Activated naive CD8-positive, alpha-beta T cell treated with anti-CD3 and anti-CD28 coated beads for 36 hours (primary cell): ENCODE measurements around the gene TIE1. TPM values are rescaled to one million over a fixed set of nuclear protein-coding genes. Genes with fewer than 3 reads are reported as not detected.

Experiments used
- total RNA-seq, 2 experiments: library from RNA; stranded (reverse); gene quantifications; one replicate each; pipeline ENCODE4 v1.2.3, GENCODE V29; 2021

The TIE1 gene
- total RNA-seq, 2 experiments from 2014 or later = 0.14 to 0.49 TPM

Other genes starting within 250 kb of the TIE1 start
- 100 to 1,000 TPM; 164 to 167 TPM for gene EBNA1BP2, start 128.7 kb upstream of the TIE1 start, total RNA-seq
- under 1 TPM; 0.32 to 0.35 TPM for gene CFAP57, start 128.7 kb upstream of the TIE1 start, total RNA-seq
- gene TMEM125, start 31.0 kb upstream of the TIE1 start, total RNA-seq = under 1 TPM in 1 of 2 experiments, not detected in 1; 0.30 TPM
- gene C1orf210, start 15.4 kb upstream of the TIE1 start, total RNA-seq = not detected
- gene MPL, start 36.8 kb downstream of the TIE1 start, total RNA-seq = not detected
- 100 to 1,000 TPM; 182 to 184 TPM for gene CDC20, start 58.0 kb downstream of the TIE1 start, total RNA-seq
- 10 to 100 TPM; 66.9 to 67.4 TPM for gene ELOVL1, start 67.0 kb downstream of the TIE1 start, total RNA-seq
- 10 to 100 TPM; 34.1 to 35.7 TPM for gene MED8, start 88.8 kb downstream of the TIE1 start, total RNA-seq
- gene SZT2, start 88.9 kb downstream of the TIE1 start, total RNA-seq = 10 to 100 TPM; 22.4 to 27.6 TPM
- gene HYI, start 152.9 kb downstream of the TIE1 start, total RNA-seq = 1 to 10 TPM; 4.3 to 5.6 TPM
- gene PTPRF, start 229.9 kb downstream of the TIE1 start, total RNA-seq = 1 to 10 TPM; 3.1 to 3.6 TPM